HEK293 (cell line): Measurements from ENCODE around the gene IRAK2.

Experiments used
- CTCF ChIP-seq: fragments of 450-650 bp; formaldehyde crosslinking; IDR thresholded peaks from 2 replicates; pipeline ENCODE4 v1.5.1; 2016; ENCODE audit warnings: missing biosample characterization, missing genetic modification characterization
- KLF10 ChIP-seq: fragments of 450-650 bp; IDR thresholded peaks from 2 replicates; pipeline ENCODE4 v1.5.1; 2018; ENCODE audit warnings: missing biosample characterization, mild to moderate bottlenecking, missing genetic modification characterization
- ZBTB44 ChIP-seq: fragments of 450-650 bp; IDR thresholded peaks from 2 replicates; pipeline ENCODE4 v1.5.1; 2018; ENCODE audit warnings: missing biosample characterization, mild to moderate bottlenecking, missing genetic modification characterization
- ZNF184 ChIP-seq: fragments of 450-650 bp; IDR thresholded peaks from 2 replicates; pipeline ENCODE4 v1.5.1; 2018; ENCODE audit warnings: missing biosample characterization, mild to moderate bottlenecking, missing genetic modification characterization
- ZNF274 ChIP-seq, 2 experiments: fragments of 200-500 bp in 1 of 2; fragments of 450-650 bp in 1 of 2; sonication (Bioruptor generic) in 1 of 2; formaldehyde crosslinking in 1 of 2; IDR thresholded peaks; 2 replicates each; pipeline versions ENCODE4 v1.5.1 to v1.6.1; 2014 to 2016; ENCODE audit warnings: borderline replicate concordance in 1 of 2, inconsistent platforms in 1 of 2, low read length in 1 of 2, missing biosample characterization in 1 of 2, missing genetic modification characterization in 1 of 2
- ZNF341 ChIP-seq: fragments of 450-650 bp; formaldehyde crosslinking; IDR thresholded peaks from 2 replicates; pipeline ENCODE4; 2016; ENCODE audit warnings: low read depth, missing biosample characterization, missing genetic modification characterization
- ZNF37A ChIP-seq: fragments of 450-650 bp; IDR thresholded peaks from 2 replicates; pipeline ENCODE4 v1.5.1; 2018; ENCODE audit warnings: missing biosample characterization, missing genetic modification characterization
- ZNF555 ChIP-seq: fragments of 450-650 bp; formaldehyde crosslinking; conservative IDR thresholded peaks from 2 replicates; pipeline ENCODE4 v1.5.1; 2017; ENCODE audit warnings: missing biosample characterization, mild to moderate bottlenecking, missing genetic modification characterization, inconsistent platforms
- ZNF610 ChIP-seq: fragments of 450-650 bp; formaldehyde crosslinking; IDR thresholded peaks from 2 replicates; pipeline ENCODE4 v1.5.1; 2016; ENCODE audit warnings: missing biosample characterization, missing genetic modification characterization, borderline replicate concordance
- TF ChIP-seq, protein P1 (sequence below): fragments of 450-650 bp; formaldehyde crosslinking; IDR thresholded peaks from 2 replicates; pipeline ENCODE4 v1.5.1; 2016; ENCODE audit warnings: missing biosample characterization, missing genetic modification characterization
- TF ChIP-seq, protein P2 (sequence below): fragments of 450-650 bp; formaldehyde crosslinking; IDR thresholded peaks from 2 replicates; pipeline ENCODE4 v1.5.1; 2016; ENCODE audit warnings: missing biosample characterization, missing genetic modification characterization

- TF ChIP-seq ZNF341 (no peak), ZNF274 (IDR thresholded peaks at IDR 0.05; ENCODE audit: low read length) (no peak), ZNF274 (tag by site-specific recombination; IDR thresholded peaks at IDR 0.05; ENCODE audit: borderline replicate concordance) (no peak), ZBTB44 (no peak), CTCF (no peak), ZNF37A (tag by site-specific recombination) (no peak), ZNF610 (tag by site-specific recombination) (no peak), KLF10 (no peak), ZNF555 (tag by site-specific recombination) (no peak), ZNF184 (no peak)
- TF ChIP-seq, protein P1, sequence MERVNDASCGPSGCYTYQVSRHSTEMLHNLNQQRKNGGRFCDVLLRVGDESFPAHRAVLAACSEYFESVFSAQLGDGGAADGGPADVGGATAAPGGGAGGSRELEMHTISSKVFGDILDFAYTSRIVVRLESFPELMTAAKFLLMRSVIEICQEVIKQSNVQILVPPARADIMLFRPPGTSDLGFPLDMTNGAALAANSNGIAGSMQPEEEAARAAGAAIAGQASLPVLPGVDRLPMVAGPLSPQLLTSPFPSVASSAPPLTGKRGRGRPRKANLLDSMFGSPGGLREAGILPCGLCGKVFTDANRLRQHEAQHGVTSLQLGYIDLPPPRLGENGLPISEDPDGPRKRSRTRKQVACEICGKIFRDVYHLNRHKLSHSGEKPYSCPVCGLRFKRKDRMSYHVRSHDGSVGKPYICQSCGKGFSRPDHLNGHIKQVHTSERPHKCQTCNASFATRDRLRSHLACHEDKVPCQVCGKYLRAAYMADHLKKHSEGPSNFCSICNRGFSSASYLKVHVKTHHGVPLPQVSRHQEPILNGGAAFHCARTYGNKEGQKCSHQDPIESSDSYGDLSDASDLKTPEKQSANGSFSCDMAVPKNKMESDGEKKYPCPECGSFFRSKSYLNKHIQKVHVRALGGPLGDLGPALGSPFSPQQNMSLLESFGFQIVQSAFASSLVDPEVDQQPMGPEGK (tag by site-specific recombination), result no peak
- TF ChIP-seq, protein P2, sequence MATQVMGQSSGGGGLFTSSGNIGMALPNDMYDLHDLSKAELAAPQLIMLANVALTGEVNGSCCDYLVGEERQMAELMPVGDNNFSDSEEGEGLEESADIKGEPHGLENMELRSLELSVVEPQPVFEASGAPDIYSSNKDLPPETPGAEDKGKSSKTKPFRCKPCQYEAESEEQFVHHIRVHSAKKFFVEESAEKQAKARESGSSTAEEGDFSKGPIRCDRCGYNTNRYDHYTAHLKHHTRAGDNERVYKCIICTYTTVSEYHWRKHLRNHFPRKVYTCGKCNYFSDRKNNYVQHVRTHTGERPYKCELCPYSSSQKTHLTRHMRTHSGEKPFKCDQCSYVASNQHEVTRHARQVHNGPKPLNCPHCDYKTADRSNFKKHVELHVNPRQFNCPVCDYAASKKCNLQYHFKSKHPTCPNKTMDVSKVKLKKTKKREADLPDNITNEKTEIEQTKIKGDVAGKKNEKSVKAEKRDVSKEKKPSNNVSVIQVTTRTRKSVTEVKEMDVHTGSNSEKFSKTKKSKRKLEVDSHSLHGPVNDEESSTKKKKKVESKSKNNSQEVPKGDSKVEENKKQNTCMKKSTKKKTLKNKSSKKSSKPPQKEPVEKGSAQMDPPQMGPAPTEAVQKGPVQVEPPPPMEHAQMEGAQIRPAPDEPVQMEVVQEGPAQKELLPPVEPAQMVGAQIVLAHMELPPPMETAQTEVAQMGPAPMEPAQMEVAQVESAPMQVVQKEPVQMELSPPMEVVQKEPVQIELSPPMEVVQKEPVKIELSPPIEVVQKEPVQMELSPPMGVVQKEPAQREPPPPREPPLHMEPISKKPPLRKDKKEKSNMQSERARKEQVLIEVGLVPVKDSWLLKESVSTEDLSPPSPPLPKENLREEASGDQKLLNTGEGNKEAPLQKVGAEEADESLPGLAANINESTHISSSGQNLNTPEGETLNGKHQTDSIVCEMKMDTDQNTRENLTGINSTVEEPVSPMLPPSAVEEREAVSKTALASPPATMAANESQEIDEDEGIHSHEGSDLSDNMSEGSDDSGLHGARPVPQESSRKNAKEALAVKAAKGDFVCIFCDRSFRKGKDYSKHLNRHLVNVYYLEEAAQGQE, result no peak
Observed at GRCh38 chr3:10280571-10280970, 115.9 kb downstream of the IRAK2 start.
